ENCODE results near the gene CD59. TPM values are rescaled to one million over a fixed set of nuclear protein-coding genes. Genes with fewer than 3 reads are reported as not detected.

The CD59 gene
- total RNA-seq, 1 donor from 2014 or later: 1,004 TPM

GRCh38 chr11:33704240-33705002 is 31.8 kb downstream of the CD59 start:
- ATAC-seq: no peak
- no peak overlapping the region for H3K4me3 ChIP-seq
- intact Hi-C loops (cut with DNase I): no loop called here
- H3K27ac ChIP-seq: peak overlapping the region; percentile 79
- H3K9me3 ChIP-seq: no peaks in the 10 kb centered on the region
- no peaks in the 10 kb centered on the region for H3K27me3 ChIP-seq
- H3K36me3 ChIP-seq: peaks cover 29% of the 10 kb centered on the region
- H3K4me1 ChIP-seq: peaks cover 73% of the 10 kb centered on the region
- no peak for DNase-seq
- no peak for TF ChIP-seq CTCF (IDR thresholded peaks at IDR 0.05)

GRCh38 chr11:33703788-33704187 is 32.4 kb downstream of the CD59 start:
- DNase-seq (peak; percentile 72), ATAC-seq (peak; percentile 38)
- Histone ChIP-seq H3K36me3 (peaks cover 23% of the 10 kb centered on the region), H3K27me3 (no peaks in the 10 kb centered on the region), H3K4me3 (no peak overlapping the region), H3K27ac (peak overlapping the region; percentile 79), H3K4me1 (peaks cover 71% of the 10 kb centered on the region), H3K9me3 (no peaks in the 10 kb centered on the region)
- intact Hi-C loops (cut with DNase I): no loop called here
- TF ChIP-seq CTCF (IDR thresholded peaks at IDR 0.05): no peak

- intact Hi-C loops (cut with DNase I): no loop called here
- ATAC-seq: peak; percentile 0
- peaks cover 17% of the 10 kb centered on the region for H3K36me3 ChIP-seq
Observed at GRCh38 chr11:33703234-33703633, 33.0 kb downstream of the CD59 start.

DNA sequence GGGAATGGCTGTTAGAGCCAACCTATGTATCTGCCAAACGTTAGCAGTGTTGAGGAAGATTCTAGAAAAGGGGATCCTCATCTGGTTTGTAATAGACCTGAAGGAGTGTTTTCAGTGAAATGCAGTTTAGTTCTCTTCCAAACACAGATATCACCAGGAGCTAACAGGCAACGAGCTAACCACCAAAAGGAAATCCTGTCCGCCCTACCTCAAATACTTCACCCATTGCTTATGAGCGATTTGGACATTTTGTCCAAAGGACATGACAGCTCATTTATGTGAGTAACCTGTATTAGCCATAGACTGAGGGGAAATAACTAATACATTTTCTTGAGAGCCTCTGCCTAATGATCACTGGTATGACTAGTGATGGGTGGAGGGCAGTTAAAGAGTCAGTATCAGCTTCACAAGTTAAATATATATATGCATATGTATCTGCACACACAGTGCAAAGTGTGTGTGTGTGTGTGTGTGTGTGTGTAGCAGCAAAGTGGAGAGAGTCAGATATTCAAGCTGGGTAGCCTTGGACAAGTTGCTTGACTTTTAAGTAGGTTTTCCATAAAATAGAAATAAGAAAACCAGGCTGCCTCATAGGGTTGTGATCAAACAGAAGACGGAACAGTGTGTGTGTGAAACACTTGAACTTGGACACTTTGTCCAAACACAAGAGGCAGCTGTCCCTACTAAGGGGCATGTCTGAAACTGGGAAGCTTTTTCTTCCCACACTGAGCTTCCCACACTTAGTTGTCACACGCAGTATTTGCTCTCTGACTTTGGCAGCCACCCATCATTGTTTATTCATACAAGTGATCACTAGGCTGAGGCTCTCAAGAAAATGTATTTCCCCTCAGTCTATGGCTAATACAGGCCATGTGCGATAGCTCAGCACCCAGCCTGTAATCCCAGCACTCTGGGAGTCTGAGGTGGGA is 34.7 kb downstream of the CD59 start:
- intact Hi-C loops (cut with DNase I): no loop called here
- peaks cover 13% of the 10 kb centered on the region for H3K36me3 ChIP-seq
- H3K27me3 ChIP-seq: no peaks in the 10 kb centered on the region
- peak overlapping the region; percentile 57 for H3K4me3 ChIP-seq
- ATAC-seq: peak; percentile 2
- no peak for TF ChIP-seq CTCF (IDR thresholded peaks at IDR 0.05)
- no peaks in the 10 kb centered on the region for H3K9me3 ChIP-seq
- peaks cover 53% of the 10 kb centered on the region for H3K4me1 ChIP-seq
- no peak for DNase-seq
- H3K27ac ChIP-seq: peak overlapping the region; percentile 79

More at GRCh38 chr11:33703234-33703633, 33.0 kb downstream of the CD59 start:
- no peak for TF ChIP-seq CTCF (IDR thresholded peaks at IDR 0.05)
- no peak overlapping the region for H3K4me3 ChIP-seq
- H3K27me3 ChIP-seq: no peaks in the 10 kb centered on the region
- no peaks in the 10 kb centered on the region for H3K9me3 ChIP-seq
- H3K27ac ChIP-seq: peak overlapping the region; percentile 79
- H3K4me1 ChIP-seq: peaks cover 66% of the 10 kb centered on the region
- no peak for DNase-seq

DNA sequence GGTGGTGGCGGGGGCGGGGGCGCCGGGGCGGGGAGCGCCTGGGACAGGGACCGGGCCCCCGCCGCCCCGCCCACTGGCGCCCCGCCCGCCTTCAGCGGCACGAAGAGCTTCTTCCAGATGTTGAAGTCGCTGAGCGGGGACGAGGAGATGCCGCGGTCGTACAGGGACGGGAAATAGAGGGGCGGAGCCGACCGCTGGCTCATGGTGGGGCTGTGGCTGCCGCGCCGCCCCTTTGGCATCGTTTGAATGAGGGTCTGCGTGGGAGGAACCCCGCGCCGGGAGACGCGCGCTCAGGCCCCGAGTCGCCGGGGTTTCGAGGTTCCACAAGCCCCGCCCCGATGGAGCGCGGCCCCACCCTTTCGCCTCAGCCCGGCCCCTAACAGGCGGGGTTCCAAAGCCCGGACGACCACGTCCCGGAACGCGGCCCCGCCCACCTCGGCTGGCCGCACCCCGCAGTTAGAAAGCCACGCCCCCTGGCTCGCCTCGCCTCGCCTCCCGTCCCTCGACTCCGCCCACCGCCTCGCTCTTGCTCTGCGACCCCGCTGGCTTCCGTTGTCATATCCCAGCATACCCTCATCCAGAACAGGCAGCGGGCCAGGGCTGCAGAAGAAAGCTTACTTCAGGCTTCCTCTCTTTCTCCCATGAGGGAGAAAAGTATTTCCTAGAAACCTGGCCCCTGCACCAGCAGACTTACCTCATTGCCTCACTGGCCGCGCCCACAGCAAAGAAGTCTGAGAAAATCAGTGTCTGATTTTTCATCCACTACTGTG is 35.5 kb downstream of the CD59 start, which contains the start of gene C11orf91:
Gene C11orf91 (minus strand): TSS at position 325 of the 770 bp plus-strand sequence. CDS start 86 bp downstream, at position 239.
- DNase-seq: peak; percentile 98
- intact Hi-C loops (cut with DNase I): no loop called here
- ATAC-seq: peak; percentile 94
- peaks cover 8% of the 10 kb centered on the region for H3K36me3 ChIP-seq
- H3K27me3 ChIP-seq: no peaks in the 10 kb centered on the region
- H3K9me3 ChIP-seq: no peaks in the 10 kb centered on the region
- H3K4me3 ChIP-seq: peak within 1 kb of the TSS; percentile 57
- peaks cover 44% of the 10 kb centered on the region for H3K4me1 ChIP-seq
- no peak for TF ChIP-seq CTCF (IDR thresholded peaks at IDR 0.05)
- peak within 1 kb of the TSS; percentile 79 for H3K27ac ChIP-seq
